Fibroblast of lung (primary cell): Measurements from ENCODE around the gene TACC2.

ENCODE experiments used
- CTCF ChIP-seq, 2 donors: IDR thresholded peaks in 1 of 2; conservative IDR thresholded peaks in 1 of 2; 1 replicate in 1 of 2; 2 replicates in 1 of 2; pipeline ENCODE4 v1.5.1; 2011 to 2012; ENCODE audit warnings: low read length in 2 of 2, control low read depth in 1 of 2, inconsistent platforms in 1 of 2, low read depth in 1 of 2, mild to moderate bottlenecking in 1 of 2
- EZH2 ChIP-seq: IDR thresholded peaks from 2 replicates; pipeline ENCODE4 v1.5.1; 2012; ENCODE audit warnings: low read length, control low read depth, mild to moderate bottlenecking; ENCODE audit errors: missing control alignments

- TF ChIP-seq EZH2 (no peak), CTCF (conservative IDR thresholded peaks at IDR 0.05 in 1 of 2, IDR thresholded peaks at IDR 0.05 in 1 of 2; ENCODE audit: low read depth in 1 of 2, low read length in 2 of 2) (no peak)
Measured at GRCh38 chr10:122301055-122301810, 312.3 kb downstream of the TACC2 start.
